ENCODE data around the gene STX7. TPM values are rescaled to one million over a fixed set of nuclear protein-coding genes. Genes with fewer than 3 reads are reported as not detected.

Gene STX7
- total RNA-seq, 2 donors from 2014 or later = 13.5 to 24.6 TPM

DNA sequence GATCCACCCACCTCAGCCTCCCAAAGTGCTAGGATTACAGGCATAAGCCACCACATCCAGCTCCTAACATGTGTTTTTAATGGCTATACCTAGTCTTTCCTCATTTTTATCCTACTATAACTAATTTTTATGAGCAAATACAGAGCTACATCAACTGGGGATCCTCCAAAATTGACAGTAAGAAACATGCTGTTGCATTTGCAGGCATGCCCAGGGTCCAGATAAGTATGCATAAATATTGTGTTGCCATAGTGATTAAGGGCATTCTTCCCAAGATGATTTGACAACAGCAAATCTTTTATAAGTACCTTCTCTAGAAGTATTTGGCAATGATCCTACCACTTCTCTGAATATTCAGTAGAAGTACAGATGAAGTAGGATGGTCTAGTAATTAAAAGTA is 69.7 kb downstream of the STX7 start:
- no peaks in the 10 kb centered on the region for H3K36me3 ChIP-seq (replicated peaks in 1 of 2; ENCODE audit: insufficient read depth in 1 of 2, low read depth in 2 of 2)
- ATAC-seq = no peak
- DNase-seq = no peak
- peaks cover 0 to 8% (median 0%) of the 10 kb centered on the region in 3 donors for H3K9me3 ChIP-seq
- no peaks in the 10 kb centered on the region for H3K27me3 ChIP-seq
- intact Hi-C loops (cut with DNase I) = no loop called here
- no peak for TF ChIP-seq POLR2A (IDR thresholded peaks at IDR 0.05)
- TF ChIP-seq, protein P1, sequence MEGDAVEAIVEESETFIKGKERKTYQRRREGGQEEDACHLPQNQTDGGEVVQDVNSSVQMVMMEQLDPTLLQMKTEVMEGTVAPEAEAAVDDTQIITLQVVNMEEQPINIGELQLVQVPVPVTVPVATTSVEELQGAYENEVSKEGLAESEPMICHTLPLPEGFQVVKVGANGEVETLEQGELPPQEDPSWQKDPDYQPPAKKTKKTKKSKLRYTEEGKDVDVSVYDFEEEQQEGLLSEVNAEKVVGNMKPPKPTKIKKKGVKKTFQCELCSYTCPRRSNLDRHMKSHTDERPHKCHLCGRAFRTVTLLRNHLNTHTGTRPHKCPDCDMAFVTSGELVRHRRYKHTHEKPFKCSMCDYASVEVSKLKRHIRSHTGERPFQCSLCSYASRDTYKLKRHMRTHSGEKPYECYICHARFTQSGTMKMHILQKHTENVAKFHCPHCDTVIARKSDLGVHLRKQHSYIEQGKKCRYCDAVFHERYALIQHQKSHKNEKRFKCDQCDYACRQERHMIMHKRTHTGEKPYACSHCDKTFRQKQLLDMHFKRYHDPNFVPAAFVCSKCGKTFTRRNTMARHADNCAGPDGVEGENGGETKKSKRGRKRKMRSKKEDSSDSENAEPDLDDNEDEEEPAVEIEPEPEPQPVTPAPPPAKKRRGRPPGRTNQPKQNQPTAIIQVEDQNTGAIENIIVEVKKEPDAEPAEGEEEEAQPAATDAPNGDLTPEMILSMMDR (IDR thresholded peaks at IDR 0.05) = no peak
- no peak overlapping the region for H3K27ac ChIP-seq
- H3K4me1 ChIP-seq = no peaks in the 10 kb centered on the region
- H3K4me3 ChIP-seq = no peak overlapping the region

DNA sequence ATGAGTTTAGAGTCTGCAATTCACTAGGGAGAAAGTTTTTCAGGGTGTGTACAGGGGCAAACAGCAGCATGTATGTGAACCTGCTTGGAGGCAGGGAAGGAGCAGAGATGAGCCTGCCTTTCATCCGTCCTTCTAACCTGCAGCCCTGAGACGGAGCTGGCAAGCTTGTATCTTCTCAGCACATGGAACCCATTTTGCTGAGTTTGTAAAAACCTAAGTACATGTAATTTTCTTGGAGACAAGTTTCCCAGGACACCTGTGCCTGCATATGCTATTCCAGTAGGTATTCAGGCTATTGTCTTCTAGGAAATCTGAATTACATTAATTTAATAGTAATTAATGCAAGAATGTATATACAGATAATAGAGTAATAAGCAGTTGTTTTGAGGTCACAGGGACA is 82.8 kb downstream of the STX7 start:
- H3K4me3 ChIP-seq = no peak overlapping the region
- H3K36me3 ChIP-seq (replicated peaks in 1 of 2; ENCODE audit: insufficient read depth in 1 of 2, low read depth in 2 of 2) = no peaks in the 10 kb centered on the region
- no peaks in the 10 kb centered on the region for H3K4me1 ChIP-seq
- 52 to 63% methylated on average over 2 of the region's 2 CpGs for WGBS, 2 donors
- intact Hi-C loops (cut with DNase I) = no loop called here
- ATAC-seq (no peak), DNase-seq (no peak)
- no peak overlapping the region for H3K27ac ChIP-seq
- H3K27me3 ChIP-seq = no peaks in the 10 kb centered on the region
- TF ChIP-seq, protein P1 (IDR thresholded peaks at IDR 0.05) = no peak
- no peak for TF ChIP-seq POLR2A (IDR thresholded peaks at IDR 0.05)
- H3K9me3 ChIP-seq = peaks cover 0 to 5% (median 0%) of the 10 kb centered on the region in 3 donors

DNA sequence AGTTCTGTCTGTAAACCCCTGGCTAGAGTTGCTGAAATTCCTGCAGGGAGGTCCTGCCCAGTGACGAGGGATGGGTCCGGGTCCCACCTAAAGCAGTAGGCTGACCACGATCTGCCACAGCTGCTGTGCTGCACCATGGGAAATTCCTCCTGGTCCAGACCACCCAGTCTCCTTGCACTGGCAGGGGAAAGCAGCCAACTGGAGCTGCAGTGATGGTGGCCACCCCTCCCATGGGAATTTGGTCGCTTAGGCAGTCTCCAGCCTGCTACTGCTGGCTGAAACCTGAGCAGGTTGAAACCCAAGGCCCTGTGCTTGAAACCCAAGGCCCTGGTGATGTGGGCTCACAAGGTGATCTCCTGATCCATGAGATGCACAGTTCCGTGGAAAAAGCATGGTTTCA is 87.7 kb downstream of the STX7 start:
- H3K27me3 ChIP-seq = no peaks in the 10 kb centered on the region
- H3K36me3 ChIP-seq (replicated peaks in 1 of 2; ENCODE audit: insufficient read depth in 1 of 2, low read depth in 2 of 2) = no peaks in the 10 kb centered on the region
- DNase-seq = no peak
- no peaks in the 10 kb centered on the region for H3K4me1 ChIP-seq
- no peak overlapping the region for H3K4me3 ChIP-seq
- 57 to 73% methylated on average over 3 to 5 of the region's 5 CpGs for WGBS, 2 donors
- TF ChIP-seq, protein P1 (IDR thresholded peaks at IDR 0.05) = no peak
- no peak for TF ChIP-seq POLR2A (IDR thresholded peaks at IDR 0.05)
- no peaks in the 10 kb centered on the region for H3K9me3 ChIP-seq
- intact Hi-C loops (cut with DNase I) = no loop called here
- ATAC-seq = no peak
- no peak overlapping the region for H3K27ac ChIP-seq

DNA sequence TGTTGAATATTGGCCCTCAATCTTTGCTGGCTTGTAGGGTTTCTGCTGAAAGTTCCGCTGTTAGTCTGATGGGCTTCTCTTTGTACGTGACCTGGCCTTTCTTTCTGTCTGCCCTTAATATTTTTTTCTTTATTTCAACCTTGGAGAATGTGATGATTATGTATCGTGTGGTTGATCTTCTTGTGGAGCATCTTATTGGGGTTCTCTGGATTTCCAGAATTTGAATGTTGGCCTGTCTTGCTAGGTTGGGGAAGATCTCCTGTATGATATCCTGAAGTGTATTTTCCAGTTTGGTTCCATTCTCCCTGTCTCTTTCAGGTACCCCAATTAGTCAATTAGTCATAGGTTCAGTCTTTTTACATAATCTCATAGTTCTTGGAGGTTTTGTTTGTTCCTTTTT is 89.1 kb downstream of the STX7 start:
- no peaks in the 10 kb centered on the region for H3K9me3 ChIP-seq
- TF ChIP-seq, protein P1 (IDR thresholded peaks at IDR 0.05) = no peak
- TF ChIP-seq POLR2A (IDR thresholded peaks at IDR 0.05) = no peak
- WGBS, 2 donors = 80 to 85% methylated on average over 3 of the region's 3 CpGs
- intact Hi-C loops (cut with DNase I) = no loop called here
- H3K27me3 ChIP-seq = no peaks in the 10 kb centered on the region
- no peaks in the 10 kb centered on the region for H3K4me1 ChIP-seq
- no peak overlapping the region for H3K27ac ChIP-seq
- ATAC-seq = no peak
- no peaks in the 10 kb centered on the region for H3K36me3 ChIP-seq (replicated peaks in 1 of 2; ENCODE audit: insufficient read depth in 1 of 2, low read depth in 2 of 2)
- no peak for DNase-seq
- H3K4me3 ChIP-seq = no peak overlapping the region

DNA sequence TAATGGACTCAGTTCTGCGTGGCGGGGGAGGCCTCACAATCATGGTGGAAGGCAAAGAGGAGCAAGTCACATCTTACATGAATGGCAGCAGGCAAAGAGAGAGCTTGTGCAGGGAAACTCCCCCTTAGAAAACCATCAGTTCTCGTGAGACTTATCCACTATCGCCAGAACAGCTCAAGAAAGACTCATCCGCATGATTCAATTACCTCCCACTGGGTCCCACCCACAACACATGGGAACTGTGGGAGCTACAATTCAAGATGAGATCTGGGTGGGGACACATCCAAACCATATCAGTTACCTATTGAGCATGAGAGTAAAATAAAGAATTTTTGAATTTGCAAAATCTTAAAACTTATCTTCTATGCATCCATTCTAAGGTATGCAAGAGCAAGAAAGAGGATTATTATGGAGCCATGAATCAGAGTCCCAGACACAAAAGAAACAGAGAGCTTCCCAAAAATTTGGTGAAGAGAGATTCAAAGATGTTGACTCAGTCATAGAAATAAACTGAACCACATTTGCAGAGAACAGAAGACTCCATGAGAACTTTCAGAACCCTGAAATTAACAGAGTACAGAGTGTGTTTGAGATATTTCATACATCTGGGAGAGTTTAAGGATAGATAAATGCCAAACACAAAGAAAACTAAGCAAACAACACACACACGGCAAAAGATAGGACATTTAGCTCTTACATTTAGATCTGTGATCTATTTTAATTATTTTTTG is 94.5 kb downstream of the STX7 start:
- intact Hi-C loops (cut with DNase I) = no loop called here

More for the DNA sequence above, 94.5 kb downstream of the STX7 start:
- Histone ChIP-seq H3K4me3 (no peak overlapping the region), H3K4me1 (no peaks in the 10 kb centered on the region), H3K36me3 (replicated peaks in 1 of 2; ENCODE audit: insufficient read depth in 1 of 2, low read depth in 2 of 2) (no peaks in the 10 kb centered on the region), H3K9me3 (no peaks in the 10 kb centered on the region), H3K27ac (no peak overlapping the region), H3K27me3 (no peaks in the 10 kb centered on the region)
- 70 to 75% methylated on average over 6 of the region's 6 CpGs for WGBS, 2 donors
- ATAC-seq (no peak), DNase-seq (no peak)
- TF ChIP-seq, protein P1 (IDR thresholded peaks at IDR 0.05) = no peak
- no peak for TF ChIP-seq POLR2A (IDR thresholded peaks at IDR 0.05)
